HG03066 (cell line): ENCODE data around the gene ZNF687.

Experiments
- ATAC-seq: cut with Tn5 transposase; IDR thresholded peaks from one replicate; pipeline ENCODE4 v1.9.1; 2021; ENCODE audit warnings: low read depth; ENCODE audit not compliant: unreplicated experiment

Gene ZNF687

GRCh38 chr1:151312411-151312810 is 30.3 kb downstream of the ZNF687 start:
- no peak for ATAC-seq

GRCh38 chr1:151312826-151313225 is 30.7 kb downstream of the ZNF687 start:
- ATAC-seq = no peak

- no peak for ATAC-seq
Measured at GRCh38 chr1:151313501-151313900, 31.4 kb downstream of the ZNF687 start.

GRCh38 chr1:151314137-151314875 is 32.2 kb downstream of the ZNF687 start:
- no peak for ATAC-seq

- no peak for ATAC-seq
Measured at GRCh38 chr1:151315565-151316235, 33.6 kb downstream of the ZNF687 start.

- no peak for ATAC-seq
Measured at GRCh38 chr1:151318975-151319374, 36.9 kb downstream of the ZNF687 start.

GRCh38 chr1:151324390-151324930 is 42.4 kb downstream of the ZNF687 start:
- ATAC-seq = no peak

GRCh38 chr1:151325231-151325630 is 43.1 kb downstream of the ZNF687 start:
- ATAC-seq = no peak

GRCh38 chr1:151325646-151326429 is 43.7 kb downstream of the ZNF687 start:
- ATAC-seq = no peak

- peak; percentile 49 for ATAC-seq
Measured at GRCh38 chr1:151326619-151327222, 44.6 kb downstream of the ZNF687 start.

- peak; percentile 89 for ATAC-seq
Measured at GRCh38 chr1:151327223-151327902, 45.3 kb downstream of the ZNF687 start, which contains the start of gene PI4KB. Gene PI4KB, minus strand, starts transcription at chr1:151327416. Its CDS starts 10,935 bp downstream, at chr1:151316481.

- ATAC-seq = no peak
Measured at GRCh38 chr1:151327903-151328674, 46.0 kb downstream of the ZNF687 start.

- no peak for ATAC-seq
Measured at GRCh38 chr1:151334822-151335221, 52.7 kb downstream of the ZNF687 start.

- no peak for ATAC-seq
Measured at GRCh38 chr1:151336556-151336955, 54.5 kb downstream of the ZNF687 start.

GRCh38 chr1:151340870-151341754 is 59.0 kb downstream of the ZNF687 start:
- ATAC-seq = no peak
